NT2/D1 (cell line): ENCODE measurements around the gene IGLL5.
"Not testable (repeated sequence)": the region's sequence is repeated elsewhere in the genome, so short reads cannot be mapped to it uniquely, and the experiment has no call there.

Experiments
- SUZ12 ChIP-seq: IDR thresholded peaks from 2 replicates; pipeline ENCODE4 v1.6.1; 2011; ENCODE audit not compliant: insufficient read length, insufficient read depth; ENCODE audit errors: extremely low read depth
- YY1 ChIP-seq: IDR thresholded peaks from 2 replicates; pipeline ENCODE4 v1.6.1; 2011; ENCODE audit not compliant: insufficient read length, insufficient read depth
- ZNF274 ChIP-seq: IDR thresholded peaks from 2 replicates; pipeline ENCODE4 v1.6.1; 2011; ENCODE audit warnings: mild to moderate bottlenecking, low read depth, low read length

GRCh38 chr22:22903781-22904192, 16.2 kb downstream of the IGLL5 start:
- TF ChIP-seq SUZ12, YY1, ZNF274: not testable (repeated sequence)
